Spleen (tissue), 7 donors: ENCODE measurements around the gene PRAMEF12.

Source experiments
- POLR2A ChIP-seq, 3 donors: fragments of 450-650 bp; IDR thresholded peaks; one replicate each; pipeline ENCODE4 v1.5.1; 2017; ENCODE audit warnings: antibody characterized with exemption in 3 of 3, mild to moderate bottlenecking in 1 of 3
- POLR2AphosphoS5 ChIP-seq, 3 donors: sonication (generic); formaldehyde crosslinking; IDR thresholded peaks; one replicate each; pipeline ENCODE4 v1.5.1; 2017; ENCODE audit warnings: antibody characterized with exemption in 3 of 3
- TF ChIP-seq, protein P1 (sequence below), 11 experiments: fragments of 200-600 bp in 7 of 11; fragments of 450-650 bp in 4 of 11; sonication (generic) in 4 of 11; IDR thresholded peaks in 8 of 11; conservative IDR thresholded peaks in 3 of 11; 1 replicate in 7 of 11; 2 replicates in 4 of 11; pipeline versions ENCODE4 v1.4.0 to v1.8.0; 2016 to 2021; ENCODE audit warnings: antibody characterized with exemption in 11 of 11, inconsistent platforms in 4 of 11, mild to moderate bottlenecking in 1 of 11
- donor health status: DM: no; HTN: no; CAD: no; lungs with moderate emphysema.
- donor health status: DM: no; HTN: no; CAD: no.
- donor health status: DM: no; HTN: no; CAD: no.

DNA sequence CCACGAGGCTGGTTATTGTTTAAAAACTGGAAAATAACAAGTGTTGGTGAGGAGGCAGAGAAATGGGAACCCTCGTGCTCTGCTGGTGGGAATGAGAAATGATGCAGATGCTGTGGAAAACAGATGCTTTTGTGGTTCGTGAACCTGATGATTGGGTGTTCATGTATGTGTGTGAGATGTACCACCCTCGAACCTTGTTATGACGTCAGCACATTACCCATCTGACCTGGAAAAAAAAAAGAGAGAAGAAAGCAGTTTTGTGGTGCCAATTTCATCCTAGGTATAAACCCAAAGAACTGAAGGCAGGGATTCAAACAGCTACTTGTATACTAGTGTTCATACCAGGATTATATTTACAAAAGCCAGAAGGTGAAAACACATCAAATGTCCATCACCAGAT is 33.9 kb upstream of the PRAMEF12 start:
- TF ChIP-seq, protein P1, sequence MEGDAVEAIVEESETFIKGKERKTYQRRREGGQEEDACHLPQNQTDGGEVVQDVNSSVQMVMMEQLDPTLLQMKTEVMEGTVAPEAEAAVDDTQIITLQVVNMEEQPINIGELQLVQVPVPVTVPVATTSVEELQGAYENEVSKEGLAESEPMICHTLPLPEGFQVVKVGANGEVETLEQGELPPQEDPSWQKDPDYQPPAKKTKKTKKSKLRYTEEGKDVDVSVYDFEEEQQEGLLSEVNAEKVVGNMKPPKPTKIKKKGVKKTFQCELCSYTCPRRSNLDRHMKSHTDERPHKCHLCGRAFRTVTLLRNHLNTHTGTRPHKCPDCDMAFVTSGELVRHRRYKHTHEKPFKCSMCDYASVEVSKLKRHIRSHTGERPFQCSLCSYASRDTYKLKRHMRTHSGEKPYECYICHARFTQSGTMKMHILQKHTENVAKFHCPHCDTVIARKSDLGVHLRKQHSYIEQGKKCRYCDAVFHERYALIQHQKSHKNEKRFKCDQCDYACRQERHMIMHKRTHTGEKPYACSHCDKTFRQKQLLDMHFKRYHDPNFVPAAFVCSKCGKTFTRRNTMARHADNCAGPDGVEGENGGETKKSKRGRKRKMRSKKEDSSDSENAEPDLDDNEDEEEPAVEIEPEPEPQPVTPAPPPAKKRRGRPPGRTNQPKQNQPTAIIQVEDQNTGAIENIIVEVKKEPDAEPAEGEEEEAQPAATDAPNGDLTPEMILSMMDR (IDR thresholded peaks at IDR 0.05 in 8 of 11, conservative IDR thresholded peaks at IDR 0.05 in 3 of 11) = no peak
- no peak for TF ChIP-seq POLR2A (IDR thresholded peaks at IDR 0.05)
- TF ChIP-seq POLR2AphosphoS5 (IDR thresholded peaks at IDR 0.05) = no peak
